Pulmonary artery endothelial cell (primary cell): ENCODE measurements around the gene NCOA3. TPM values are rescaled to one million over a fixed set of nuclear protein-coding genes. Genes with fewer than 3 reads are reported as not detected.

Experiments used
- DNase-seq: peaks from one replicate; pipeline ENCODE4 v3.0.0-alpha.2; 2011; ENCODE audit warnings: low read depth, low spot score
- total RNA-seq: library from RNA; depleted of rRNA; stranded (reverse); fragments of >200 nt; gene quantifications from 2 replicates; pipeline ENCODE4 v1.2.3, GENCODE V29; 2014

NCOA3 gene
- total RNA-seq, 1 donor from 2014 or later, result 29.3 TPM

DNA sequence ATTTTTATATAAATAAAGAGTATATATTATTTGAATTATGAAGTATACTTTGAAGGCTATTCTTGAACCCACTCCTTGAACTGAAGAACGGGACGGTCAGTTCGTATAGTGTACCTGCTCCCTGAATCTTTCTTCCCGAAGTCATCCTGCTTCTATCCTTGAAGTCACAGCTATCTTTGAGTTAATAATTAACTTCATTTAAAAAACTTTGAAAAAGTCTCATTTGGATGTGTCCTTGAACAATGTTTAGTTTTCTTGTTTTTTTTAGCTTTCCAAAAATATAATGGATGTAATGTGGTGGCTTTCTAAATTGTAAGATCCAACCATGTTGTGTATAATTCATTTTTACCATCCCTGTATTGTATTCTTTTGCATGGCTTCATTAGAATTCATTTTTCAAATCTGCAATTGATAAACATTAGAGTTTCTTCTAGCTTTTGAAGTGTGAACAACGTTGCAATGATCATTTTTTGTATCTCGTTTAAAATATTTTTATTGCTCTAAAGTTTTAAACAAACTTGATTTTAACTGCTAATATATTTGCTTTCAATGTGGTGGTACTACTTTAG, 94.4 kb downstream of the NCOA3 start:
- no peak for DNase-seq

DNA sequence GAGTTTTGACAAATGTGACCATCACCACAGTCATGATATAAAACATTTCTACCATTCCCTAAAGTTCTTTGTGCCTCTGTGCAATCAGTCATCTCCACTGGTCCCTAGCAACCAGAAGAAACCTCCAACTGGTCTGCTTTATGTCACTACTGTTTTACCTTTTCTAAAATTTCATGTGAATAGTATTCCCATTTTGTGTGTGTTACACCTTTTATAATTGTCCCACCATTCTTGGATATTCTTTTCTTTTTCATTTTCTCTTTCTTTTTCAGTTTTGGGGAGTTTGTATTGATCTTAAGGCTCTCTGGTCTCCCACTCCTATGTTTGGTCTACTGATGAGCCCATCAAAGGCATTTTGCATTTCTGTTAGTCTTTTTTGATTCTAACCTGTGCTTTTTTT, 95.4 kb downstream of the NCOA3 start:
- no peak for DNase-seq

DNA sequence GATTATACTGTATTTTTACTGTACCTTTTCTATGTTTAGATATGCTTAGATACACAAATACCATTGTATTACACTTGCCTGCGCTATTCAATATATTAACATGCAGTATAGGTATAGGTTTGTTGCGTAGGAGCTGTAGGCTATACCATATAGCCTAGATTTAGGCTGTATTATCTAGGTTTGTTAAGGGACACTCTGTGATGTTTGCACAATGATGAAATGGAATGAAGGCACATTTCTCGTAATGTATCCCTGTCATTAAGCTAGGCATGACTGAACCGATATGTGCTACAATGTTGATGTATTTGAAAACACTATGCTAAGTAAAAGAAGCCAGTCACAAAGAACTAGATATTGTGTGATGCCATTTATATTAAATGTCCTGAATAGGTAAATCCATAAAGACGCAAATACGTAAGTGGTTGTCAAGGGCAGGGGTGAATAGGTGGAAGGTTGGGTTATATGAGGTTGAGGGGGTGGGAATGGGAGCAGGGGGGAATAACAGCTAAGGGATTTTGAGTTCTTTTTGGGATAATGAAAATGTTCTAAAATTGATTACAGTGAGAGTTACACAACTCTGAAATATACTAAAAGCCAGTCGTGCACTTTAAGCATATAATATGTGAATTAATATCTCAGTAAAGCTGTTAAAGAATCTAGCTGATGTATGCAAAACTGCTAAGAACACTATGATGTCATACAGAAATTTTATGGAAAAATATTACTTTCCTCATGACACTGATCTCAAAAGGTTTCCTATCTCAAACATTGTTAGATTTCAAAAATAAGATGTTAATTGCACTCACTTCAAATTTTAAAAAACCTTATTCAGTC, 97.4 kb downstream of the NCOA3 start:
- no peak for DNase-seq

DNA sequence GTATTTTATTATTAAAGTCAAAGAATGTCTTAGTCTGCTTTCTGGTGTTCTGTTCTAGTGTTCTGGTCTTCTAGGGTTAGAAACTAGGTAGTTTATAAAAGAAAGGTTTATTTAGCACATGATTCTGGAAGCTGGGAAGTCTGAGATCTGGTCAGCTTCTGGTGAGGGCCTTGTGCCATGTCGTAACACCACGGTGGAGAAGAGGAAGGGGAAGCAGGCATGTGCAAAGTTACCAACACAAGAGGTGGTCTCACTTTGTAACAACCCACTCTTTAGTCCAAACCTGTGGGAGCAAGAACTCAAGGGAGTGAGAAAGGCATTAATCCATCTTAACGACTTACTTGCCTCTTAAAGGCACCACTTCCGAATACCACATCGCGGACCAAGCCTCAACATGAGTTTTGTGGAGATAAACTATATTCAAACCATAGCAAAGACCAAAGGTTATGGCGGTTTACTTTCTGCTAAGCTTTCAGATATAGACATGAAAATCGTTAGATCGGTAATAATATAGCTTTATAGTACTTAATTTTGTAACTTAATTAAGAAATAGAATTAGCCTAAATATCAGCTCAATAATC, 99.4 kb downstream of the NCOA3 start:
- no peak for DNase-seq

DNA sequence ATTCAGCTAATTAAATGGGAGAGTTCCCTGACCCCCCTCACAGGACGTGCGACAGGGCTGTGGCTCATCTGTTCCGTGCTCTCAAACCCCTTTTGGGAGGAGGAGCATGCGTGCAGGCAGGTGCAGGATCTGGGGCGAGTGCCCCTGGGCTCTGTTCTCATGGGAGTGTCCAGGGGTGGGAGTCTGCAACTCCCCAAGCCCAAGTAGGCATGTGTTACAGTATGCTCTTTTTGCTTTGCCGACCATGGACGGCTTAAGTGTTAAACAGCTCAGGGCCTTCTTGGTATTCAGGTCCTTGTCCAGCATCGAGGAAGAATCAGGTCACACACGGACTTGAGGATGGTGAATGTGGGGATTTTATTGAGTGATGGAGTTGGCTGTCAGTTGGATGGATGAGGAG, 101.6 kb downstream of the NCOA3 start:
- no peak for DNase-seq

DNA sequence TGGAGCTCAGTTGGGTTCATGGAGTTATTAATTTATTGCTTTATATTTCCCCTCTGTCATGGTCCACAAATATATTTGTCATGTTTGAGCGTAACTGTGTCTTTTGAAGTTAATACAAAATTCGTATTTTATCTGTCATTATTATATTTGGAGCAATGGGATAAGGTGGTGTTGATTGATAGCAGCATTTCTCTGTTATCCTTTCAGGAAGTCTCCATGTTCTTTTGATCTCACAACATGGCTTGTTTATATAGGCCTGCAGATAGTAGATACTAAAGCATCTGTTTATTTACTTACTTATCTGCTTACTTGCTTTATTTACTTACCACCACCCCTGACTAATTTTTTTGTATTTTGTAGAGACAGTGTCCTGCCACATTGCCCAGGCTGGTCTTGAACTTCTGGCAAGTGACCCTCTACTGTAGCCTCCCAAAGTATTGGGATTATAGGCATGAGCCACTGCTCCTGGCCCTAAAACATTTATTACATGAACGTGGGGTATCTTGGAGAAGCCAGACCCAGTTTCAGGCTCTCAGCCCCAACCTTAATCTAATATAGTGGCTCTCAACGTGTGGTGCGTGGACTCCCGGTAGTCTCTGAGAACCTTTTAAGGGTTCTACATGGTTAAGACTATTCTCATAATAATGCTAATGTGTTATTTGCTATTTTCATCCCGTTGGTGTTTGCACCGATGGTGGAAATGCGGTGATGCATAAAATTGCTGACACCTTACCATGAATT, 104.2 kb downstream of the NCOA3 start:
- no peak for DNase-seq

DNA sequence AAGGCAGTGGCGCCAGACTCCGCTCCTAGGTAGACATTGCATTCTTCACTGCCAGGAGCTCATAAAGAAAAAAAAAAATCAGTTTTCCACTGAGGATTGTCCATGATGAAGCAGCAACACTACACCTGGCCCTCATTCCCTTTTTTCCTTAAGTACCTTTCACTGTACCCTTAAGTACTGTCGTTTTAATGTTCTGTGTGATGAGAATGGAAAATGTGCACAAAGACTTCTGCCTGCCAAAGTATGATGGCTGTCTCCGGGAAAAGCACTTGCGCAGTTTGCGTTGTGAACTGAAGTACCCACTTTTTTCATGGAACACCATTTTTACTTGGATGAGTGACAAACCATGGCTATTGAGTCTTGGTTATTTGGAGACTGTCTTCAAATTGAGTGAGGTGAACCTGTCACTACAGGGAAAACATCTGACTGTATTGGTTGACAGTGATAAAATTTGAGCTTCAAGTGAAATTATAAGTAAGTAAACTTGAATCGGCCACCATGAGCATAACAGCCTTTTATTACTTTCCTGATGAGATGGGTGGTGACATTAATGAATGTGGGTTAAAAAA, 104.8 kb downstream of the NCOA3 start:
- no peak for DNase-seq

DNA sequence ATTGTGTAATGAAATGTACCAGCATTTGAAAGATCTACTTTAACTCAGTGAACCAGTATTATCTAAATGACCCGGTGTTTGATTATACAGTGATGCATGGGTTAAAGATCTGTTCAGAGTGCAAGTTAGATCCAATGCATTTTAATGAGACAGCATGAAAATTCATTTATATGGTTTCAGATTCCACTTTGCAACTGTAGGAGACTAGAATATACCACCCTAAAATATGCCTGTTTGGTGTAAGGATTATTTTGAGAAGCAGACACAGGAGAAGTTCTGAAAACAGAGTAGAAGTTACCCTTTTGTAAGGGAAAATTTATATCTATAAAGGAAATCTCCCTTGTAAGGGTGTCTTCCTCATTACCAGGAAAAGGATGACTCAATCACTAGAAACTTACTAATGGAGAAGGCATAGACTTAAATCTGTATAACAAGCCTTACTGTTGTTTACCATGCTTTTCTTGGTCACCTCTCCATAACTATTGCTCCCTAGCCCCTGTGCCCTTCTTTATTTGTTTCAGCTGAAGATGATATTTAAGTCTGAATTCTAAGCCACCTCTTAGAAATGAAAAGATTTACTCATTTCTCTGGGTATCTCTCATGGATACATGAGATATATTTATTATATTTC, 105.4 kb downstream of the NCOA3 start:
- no peak for DNase-seq

DNA sequence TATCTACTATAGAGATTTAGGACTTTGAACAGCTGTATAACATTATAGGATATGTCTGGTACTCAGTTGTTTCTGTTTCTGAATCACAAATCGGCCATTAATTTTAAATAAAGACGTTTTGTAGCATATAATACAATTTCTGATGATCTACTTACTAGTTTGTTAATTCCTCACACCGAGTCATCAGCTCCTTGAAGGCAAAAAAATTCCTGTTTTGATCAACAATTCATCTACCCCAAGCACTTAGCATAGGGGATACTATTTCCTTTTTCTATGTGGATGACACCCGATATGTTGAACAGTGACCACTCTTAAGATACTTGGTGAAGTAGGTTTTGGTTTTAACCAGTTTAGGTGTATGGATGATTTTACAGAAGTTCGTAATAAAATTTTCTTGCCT, 107.3 kb downstream of the NCOA3 start:
- no peak for DNase-seq

DNA sequence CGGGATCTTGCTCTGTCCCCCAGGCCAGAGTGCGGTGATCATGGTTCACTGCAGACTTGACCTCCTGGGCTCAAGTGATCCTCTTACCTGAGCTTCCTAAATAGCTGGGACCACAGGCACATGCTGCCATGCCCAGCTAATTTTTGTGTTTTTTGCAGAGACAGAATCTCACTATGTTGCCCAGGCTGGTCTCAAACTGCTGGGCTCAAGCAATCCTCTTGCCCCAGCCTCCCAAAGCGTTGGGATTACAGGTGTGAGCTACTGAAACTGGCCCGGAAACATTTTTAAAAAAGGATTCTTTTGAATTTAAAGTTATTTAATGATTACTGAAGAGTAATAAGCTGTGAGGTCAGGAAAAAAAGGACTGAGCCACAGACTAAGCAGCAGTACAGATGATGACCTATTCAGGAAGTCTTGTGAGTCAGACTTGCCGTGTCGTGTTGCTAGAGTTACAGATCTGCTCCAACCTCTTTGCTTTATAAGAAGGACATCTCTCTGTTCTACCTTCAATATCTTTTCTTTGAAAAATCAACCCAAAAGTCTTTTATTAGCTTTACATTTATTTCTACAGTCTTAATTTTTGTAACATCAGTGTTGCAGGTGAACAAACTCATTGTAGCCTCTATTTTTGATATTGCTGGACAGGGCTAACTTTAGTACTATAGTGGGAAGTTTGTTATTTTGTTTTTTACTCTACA, 108.7 kb downstream of the NCOA3 start:
- DNase-seq, result peak; percentile 85

DNA sequence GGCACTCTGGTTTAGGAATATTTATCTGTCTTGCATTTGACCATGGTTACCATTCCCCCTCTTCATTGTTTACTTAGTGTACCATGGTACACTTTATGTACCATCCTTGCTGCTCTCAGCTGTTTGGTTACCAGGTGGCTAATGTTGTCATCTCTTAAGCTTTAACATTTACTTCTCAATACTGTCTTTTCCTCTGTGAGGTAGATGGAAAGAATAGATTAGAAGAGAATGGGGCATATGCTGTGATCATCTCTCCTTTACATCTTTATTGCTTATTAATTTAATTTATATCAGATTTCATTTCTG, 109.2 kb downstream of the NCOA3 start:
- no peak for DNase-seq

DNA sequence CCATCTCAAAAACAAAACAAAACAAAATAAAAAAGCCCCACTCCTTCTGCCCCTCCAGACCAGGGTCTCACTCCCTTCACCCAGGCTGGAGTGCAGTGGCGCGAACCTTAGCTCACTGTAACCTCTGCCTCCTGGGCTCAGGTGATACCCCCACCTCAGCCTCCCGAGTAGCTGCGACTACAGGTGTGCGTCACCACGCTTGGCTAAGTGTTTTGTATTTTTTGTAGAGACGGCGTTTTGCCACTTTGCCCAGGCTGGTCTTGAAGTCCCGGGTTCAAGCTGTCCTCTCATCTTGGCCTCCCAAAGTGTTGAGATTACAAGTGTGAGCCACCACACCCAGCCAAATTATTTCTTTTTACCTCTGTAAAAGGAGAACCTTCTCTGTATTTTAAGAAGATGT, 110.1 kb downstream of the NCOA3 start:
- no peak for DNase-seq

DNA sequence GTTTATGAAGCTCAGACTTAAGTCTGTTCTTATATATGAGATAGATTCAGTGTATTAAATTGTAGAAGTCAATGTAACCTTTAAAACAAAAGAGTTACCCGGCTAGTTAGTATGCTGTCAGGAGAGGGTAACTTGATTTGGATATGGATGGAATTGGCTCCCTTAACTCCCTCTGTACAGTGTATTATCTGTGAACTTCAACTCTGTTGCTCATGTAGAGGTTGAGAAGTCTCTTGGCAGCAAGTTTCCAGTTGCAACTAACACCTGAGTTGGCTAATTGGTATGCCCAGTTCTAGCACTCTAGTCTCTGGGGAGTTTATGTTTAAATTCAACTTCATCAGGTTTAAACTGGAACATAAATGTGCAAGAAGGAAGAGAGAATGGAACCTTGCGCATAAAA, 111.0 kb downstream of the NCOA3 start:
- no peak for DNase-seq

DNA sequence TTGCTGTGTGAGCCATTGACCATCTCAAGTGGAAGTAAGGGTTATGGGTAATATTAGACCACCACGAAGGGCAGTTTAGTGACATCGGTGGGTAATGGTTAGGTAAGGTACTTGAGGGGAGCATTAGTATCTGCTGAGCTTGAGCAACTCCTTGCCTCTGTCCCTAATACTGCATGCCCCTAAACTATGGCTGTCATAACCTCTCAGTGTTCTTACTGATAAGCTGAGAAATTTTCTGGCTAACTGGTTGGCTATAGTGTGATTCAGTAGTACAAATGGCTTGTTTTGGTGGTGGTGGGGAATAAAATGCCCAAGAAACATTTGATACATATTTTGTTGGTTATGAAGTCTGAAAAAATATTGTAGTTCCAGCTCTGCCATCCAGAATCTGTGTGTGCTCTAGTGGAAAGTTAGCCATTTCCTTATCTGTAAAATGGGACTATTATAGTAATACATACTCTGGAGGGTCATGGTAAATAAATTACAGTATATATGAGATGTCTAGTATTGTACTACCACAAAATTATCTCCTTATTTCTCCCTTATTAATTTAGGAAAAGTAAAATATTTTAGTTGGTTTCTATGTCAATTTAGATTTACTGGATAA, 113.1 kb downstream of the NCOA3 start:
- no peak for DNase-seq

DNA sequence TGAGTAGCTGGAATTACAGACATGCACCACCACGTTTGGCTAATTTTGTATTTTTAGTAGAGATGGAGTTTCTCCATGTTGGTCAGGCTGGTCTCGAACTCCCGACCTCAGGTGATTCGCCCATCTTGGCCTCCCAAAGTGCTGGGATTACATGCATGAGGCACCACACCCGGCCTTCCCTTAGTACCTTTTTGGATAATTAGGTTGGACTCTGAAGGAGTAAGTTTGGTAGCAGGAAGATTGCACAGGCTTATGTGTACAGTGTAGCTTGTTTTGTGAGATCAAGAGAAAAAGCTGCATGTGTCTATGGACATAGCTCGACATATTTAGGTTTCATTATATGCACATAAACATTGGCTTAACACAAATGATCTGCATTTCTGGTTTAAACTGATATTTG, 116.8 kb downstream of the NCOA3 start:
- no peak for DNase-seq

DNA sequence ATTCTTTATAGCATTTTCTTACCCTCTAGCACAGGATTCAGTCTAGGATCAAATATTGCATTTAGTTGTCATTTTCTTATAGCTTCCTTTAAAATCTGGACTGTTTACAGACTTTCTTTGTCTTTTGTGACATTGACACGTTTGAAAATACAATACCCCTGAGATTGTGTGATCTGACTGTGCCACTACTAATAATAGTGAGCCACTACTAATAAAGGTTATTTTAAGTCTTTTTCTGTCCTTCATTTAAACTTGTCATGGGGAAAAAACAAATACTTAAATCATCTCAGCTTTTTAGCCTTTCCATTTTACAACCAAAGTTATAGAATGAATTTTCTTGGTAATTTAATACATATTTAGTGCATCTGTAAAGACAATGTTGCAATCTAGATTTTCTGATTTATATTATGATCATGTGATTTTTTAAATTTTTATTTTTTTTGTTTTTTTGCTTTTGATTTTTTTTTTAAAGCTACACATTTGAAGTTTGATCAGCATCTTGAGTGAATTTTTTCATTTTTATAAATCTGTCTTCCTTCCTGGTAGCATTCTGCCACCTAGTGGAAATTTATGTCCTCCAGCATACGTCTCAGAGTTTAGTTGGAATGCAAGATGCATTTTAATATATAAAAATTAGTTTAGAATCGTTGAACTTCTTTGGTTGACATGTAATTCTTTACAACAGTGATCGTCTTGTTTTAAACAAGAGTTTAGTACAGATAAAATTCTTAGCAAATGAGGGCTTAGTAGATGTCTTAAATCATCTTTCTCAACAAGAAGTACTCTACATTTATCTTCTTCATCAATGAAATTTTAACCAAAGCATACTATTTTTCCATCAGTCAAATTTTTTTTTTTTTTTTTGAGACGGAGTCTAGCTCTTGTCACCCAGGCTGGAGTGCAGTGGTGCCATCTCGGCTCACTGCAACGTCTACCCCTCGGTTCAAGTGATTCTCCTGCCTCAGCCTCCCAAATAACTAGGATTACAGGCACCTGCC, 119.4 kb downstream of the NCOA3 start:
- peak; percentile 44 for DNase-seq

DNA sequence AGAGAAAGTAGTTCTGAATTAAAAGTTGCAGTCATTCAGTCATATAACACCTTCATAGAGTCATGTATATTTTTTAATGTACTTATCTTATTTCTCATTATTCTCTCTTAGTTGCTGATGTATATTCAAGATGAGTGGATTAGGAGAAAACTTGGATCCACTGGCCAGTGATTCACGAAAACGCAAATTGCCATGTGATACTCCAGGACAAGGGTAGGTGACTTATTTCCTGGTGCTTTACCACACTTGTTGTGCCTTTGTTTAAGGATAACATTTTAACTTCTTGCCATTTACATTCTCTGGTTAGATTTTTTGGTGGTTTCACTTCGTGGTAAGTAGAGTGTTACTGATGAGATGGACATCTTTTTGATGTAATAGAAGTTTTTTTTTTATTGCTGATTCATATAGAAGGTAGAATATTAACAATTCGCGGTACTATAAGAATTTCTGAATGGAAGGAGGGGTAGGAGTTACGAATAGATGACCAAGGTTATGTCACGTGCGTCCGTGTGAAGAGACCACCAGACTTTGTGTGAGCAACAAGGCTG, 120.5 kb downstream of the NCOA3 start:
- no peak for DNase-seq

DNA sequence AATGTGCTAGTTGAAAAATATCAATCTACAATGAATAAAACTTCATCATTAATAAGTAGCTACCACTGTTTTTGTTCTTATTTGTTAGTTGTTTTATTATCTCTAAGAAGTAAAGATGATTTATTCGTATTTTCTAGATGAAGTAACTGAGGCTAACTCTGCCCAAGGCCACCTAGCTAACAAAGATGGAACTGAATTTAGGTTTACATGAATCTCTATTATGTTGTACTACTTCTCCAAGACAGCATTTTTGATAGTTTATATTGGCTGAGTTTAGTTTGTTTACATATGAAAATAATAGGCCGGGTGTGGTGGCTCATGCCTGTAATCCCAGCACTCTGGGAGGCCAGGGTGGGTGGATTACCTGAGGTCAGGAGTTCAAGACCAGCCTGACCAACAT, 121.5 kb downstream of the NCOA3 start:
- no peak for DNase-seq

DNA sequence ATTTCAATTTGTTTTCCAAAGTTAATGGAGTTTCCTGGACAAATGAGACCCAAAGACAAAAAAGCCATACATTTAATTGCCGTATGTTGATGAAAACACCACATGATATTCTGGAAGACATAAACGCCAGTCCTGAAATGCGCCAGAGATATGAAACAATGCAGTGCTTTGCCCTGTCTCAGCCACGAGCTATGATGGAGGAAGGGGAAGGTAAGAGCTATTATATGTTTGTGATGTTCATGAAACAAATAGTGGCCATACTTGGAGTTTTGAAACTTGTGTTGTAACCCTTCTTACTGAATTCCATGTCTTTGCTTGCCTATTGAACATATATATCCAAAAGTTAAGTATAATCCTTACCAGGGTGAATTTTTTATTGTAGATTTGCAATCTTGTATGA, 125.9 kb downstream of the NCOA3 start:
- no peak for DNase-seq
